ENCODE measurements around the gene TENT5C.

Gene TENT5C

DNA sequence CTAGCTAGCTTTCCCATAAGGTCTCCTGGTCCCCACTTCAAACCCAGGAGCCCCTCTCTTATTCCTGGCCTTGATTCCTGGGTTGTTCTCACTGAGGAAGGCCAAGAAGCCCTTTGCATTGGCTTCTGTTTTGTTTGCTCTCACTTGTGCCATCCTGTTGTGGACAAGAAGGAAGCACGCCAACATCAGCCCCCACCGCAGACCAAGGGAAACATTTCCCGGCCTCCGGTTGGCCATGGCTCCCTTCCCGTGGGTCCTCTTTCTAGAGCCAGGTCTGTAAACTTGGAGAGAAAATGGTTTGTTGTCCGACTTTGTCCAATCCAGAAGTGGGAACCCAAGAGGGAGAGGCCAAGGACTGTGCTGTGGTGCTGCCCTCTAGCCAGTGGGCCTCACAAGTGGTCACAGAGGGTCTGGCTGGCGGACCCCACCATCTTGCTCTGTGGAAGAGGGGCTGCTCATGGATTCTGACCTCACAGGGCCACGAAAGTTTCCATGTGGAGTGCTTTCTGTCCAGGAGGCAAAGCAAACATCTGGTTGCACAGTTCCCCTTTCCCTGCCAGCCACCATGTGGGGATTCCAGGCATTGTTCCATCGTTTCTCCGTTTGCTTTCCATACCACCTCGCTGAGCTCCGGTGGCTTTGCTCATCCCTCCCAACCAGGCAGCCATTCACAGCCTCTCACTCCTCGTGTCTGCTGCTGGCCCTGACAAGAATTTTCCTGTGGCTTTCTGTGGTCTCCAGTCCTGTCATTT lies 18.9 kb upstream of the TENT5C start:
- Histone ChIP-seq H4K20me1 (ENCODE audit: insufficient read depth, low read length, poor library complexity, severe bottlenecking) (no peaks in the 10 kb centered on the region), H3F3A (ENCODE audit: low read depth) (no peaks in the 10 kb centered on the region), H3K9me3 (ENCODE audit: insufficient read depth, low read depth, low read length) (no peaks in the 10 kb centered on the region), H3K4me3 (ENCODE audit: low read length, poor library complexity, severe bottlenecking) (no peak overlapping the region), H3K27me3 (ENCODE audit: insufficient read depth, low read length, poor library complexity, severe bottlenecking) (no peaks in the 10 kb centered on the region), H3K4me2 (ENCODE audit: low read depth, low read length, poor library complexity, severe bottlenecking) (no peak overlapping the region), H2AFZ (ENCODE audit: low read length) (no peak overlapping the region), H3K9me2 (replicated peaks; ENCODE audit: low read depth, low read length) (no peaks in the 10 kb centered on the region), H3K9ac (ENCODE audit: low read depth, low read length, poor library complexity, severe bottlenecking) (no peak overlapping the region), H3K79me2 (ENCODE audit: insufficient read depth, low read length) (no peaks in the 10 kb centered on the region), H3K36me3 (ENCODE audit: insufficient read depth, low read length) (no peaks in the 10 kb centered on the region), H3K4me1 (ENCODE audit: insufficient read depth, low read length, poor library complexity, severe bottlenecking) (no peaks in the 10 kb centered on the region)
- TF ChIP-seq, protein P1, sequence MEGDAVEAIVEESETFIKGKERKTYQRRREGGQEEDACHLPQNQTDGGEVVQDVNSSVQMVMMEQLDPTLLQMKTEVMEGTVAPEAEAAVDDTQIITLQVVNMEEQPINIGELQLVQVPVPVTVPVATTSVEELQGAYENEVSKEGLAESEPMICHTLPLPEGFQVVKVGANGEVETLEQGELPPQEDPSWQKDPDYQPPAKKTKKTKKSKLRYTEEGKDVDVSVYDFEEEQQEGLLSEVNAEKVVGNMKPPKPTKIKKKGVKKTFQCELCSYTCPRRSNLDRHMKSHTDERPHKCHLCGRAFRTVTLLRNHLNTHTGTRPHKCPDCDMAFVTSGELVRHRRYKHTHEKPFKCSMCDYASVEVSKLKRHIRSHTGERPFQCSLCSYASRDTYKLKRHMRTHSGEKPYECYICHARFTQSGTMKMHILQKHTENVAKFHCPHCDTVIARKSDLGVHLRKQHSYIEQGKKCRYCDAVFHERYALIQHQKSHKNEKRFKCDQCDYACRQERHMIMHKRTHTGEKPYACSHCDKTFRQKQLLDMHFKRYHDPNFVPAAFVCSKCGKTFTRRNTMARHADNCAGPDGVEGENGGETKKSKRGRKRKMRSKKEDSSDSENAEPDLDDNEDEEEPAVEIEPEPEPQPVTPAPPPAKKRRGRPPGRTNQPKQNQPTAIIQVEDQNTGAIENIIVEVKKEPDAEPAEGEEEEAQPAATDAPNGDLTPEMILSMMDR (conservative IDR thresholded peaks at IDR 0.05; ENCODE audit: low read length), result no peak
- no peak for TF ChIP-seq EZH2phosphoT487 (IDR thresholded peaks at IDR 0.05; ENCODE audit: borderline replicate concordance)

- no peaks in the 10 kb centered on the region for H3K9me3 ChIP-seq (ENCODE audit: insufficient read depth, low read depth, low read length)
- H3K9ac ChIP-seq (ENCODE audit: low read depth, low read length, poor library complexity, severe bottlenecking), result no peak overlapping the region
- H3F3A ChIP-seq (ENCODE audit: low read depth), result no peaks in the 10 kb centered on the region
- H3K79me2 ChIP-seq (ENCODE audit: insufficient read depth, low read length), result no peaks in the 10 kb centered on the region
- no peak overlapping the region for H3K4me2 ChIP-seq (ENCODE audit: low read depth, low read length, poor library complexity, severe bottlenecking)
- H2AFZ ChIP-seq (ENCODE audit: low read length), result no peak overlapping the region
- no peaks in the 10 kb centered on the region for H3K4me1 ChIP-seq (ENCODE audit: insufficient read depth, low read length, poor library complexity, severe bottlenecking)
- no peaks in the 10 kb centered on the region for H3K27me3 ChIP-seq (ENCODE audit: insufficient read depth, low read length, poor library complexity, severe bottlenecking)
- no peaks in the 10 kb centered on the region for H3K9me2 ChIP-seq (replicated peaks; ENCODE audit: low read depth, low read length)
- no peaks in the 10 kb centered on the region for H3K36me3 ChIP-seq (ENCODE audit: insufficient read depth, low read length)
- H3K4me3 ChIP-seq (ENCODE audit: low read length, poor library complexity, severe bottlenecking), result no peak overlapping the region
- no peak for TF ChIP-seq EZH2phosphoT487 (IDR thresholded peaks at IDR 0.05; ENCODE audit: borderline replicate concordance)
- TF ChIP-seq, protein P1 (conservative IDR thresholded peaks at IDR 0.05; ENCODE audit: low read length), result no peak
- no peaks in the 10 kb centered on the region for H4K20me1 ChIP-seq (ENCODE audit: insufficient read depth, low read length, poor library complexity, severe bottlenecking)
Measured at GRCh38 chr1:117587499-117588356, 18.1 kb upstream of the TENT5C start.

DNA sequence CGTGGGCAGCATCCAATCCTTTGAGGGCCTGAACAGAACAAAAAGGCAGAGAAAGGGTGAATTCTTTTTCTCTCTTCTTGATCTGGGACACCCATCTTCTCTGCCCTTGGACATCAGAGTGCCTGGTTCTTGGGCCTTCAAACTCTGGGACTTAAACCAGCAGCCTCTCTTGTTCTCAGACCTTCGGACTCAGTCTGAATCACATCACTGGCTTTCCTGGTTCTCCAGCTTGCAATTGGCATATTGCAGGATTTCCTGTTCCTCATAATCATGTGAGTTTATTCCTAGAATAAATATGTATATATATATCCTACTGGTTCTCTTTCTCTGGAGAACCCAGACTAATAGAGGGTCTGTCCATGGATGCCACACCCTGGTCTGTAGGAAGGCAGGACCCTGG lies 16.3 kb upstream of the TENT5C start:
- Histone ChIP-seq H3K9me3 (ENCODE audit: insufficient read depth, low read depth, low read length) (no peaks in the 10 kb centered on the region), H3K36me3 (ENCODE audit: insufficient read depth, low read length) (no peaks in the 10 kb centered on the region), H3K4me1 (ENCODE audit: insufficient read depth, low read length, poor library complexity, severe bottlenecking) (no peaks in the 10 kb centered on the region), H3K9me2 (replicated peaks; ENCODE audit: low read depth, low read length) (no peaks in the 10 kb centered on the region), H3K79me2 (ENCODE audit: insufficient read depth, low read length) (no peaks in the 10 kb centered on the region), H3F3A (ENCODE audit: low read depth) (no peaks in the 10 kb centered on the region), H4K20me1 (ENCODE audit: insufficient read depth, low read length, poor library complexity, severe bottlenecking) (no peaks in the 10 kb centered on the region), H3K4me2 (ENCODE audit: low read depth, low read length, poor library complexity, severe bottlenecking) (no peak overlapping the region), H3K27me3 (ENCODE audit: insufficient read depth, low read length, poor library complexity, severe bottlenecking) (no peaks in the 10 kb centered on the region), H3K4me3 (ENCODE audit: low read length, poor library complexity, severe bottlenecking) (no peak overlapping the region), H3K9ac (ENCODE audit: low read depth, low read length, poor library complexity, severe bottlenecking) (no peak overlapping the region), H2AFZ (ENCODE audit: low read length) (no peak overlapping the region)
- TF ChIP-seq, protein P1 (conservative IDR thresholded peaks at IDR 0.05; ENCODE audit: low read length), result no peak
- TF ChIP-seq EZH2phosphoT487 (IDR thresholded peaks at IDR 0.05; ENCODE audit: borderline replicate concordance), result no peak
